Right ventricle myocardium superior (tissue), 1 donor: ENCODE measurements around the gene GATB. TPM values are rescaled to one million over a fixed set of nuclear protein-coding genes. Genes with fewer than 3 reads are reported as not detected.
A peak's percentile ranks its signal among the peaks of the same experiment; 100 is the strongest.
"Not testable (repeated sequence)": the region's sequence is repeated elsewhere in the genome, so short reads cannot be mapped to it uniquely, and the experiment has no call there.

ENCODE experiments used
- ATAC-seq: fragments of 200-7000 bp; cut with Tn5 transposase; one replicate; pipeline ENCODE4 v1.9.1; 2020; ENCODE audit warnings: mild to moderate bottlenecking; ENCODE audit not compliant: poor library complexity
- DNase-seq: peaks from one replicate; pipeline ENCODE4 v3.0.0-alpha.2; 2020
- intact Hi-C: fragments of 100-400 bp; cut with DNase I; formaldehyde crosslinking; loops from one replicate; pipeline ENCODE4 v1.11.2; 2022
- total RNA-seq: library from RNA; stranded (reverse); fragmentation: NEBNext Ultra II Directional; extraction: Animal tissue kit (Norgen Biotek cat#: 25700); gene quantifications from one replicate; pipeline ENCODE4 v1.2.1, GENCODE V29; 2021
- donor health status: DM: no; HTN: yes; CAD: no; lungs with severe emphysema.

GATB gene
- total RNA-seq, 1 donor from 2014 or later = 147 TPM

- DNase-seq = no peak
- intact Hi-C loops = no loop called here
- no peak for ATAC-seq
Observed at GRCh38 chr4:151743894-151744293, 16.9 kb downstream of the GATB start.

- intact Hi-C loops = no loop called here
- ATAC-seq (no peak), DNase-seq (no peak)
Observed at GRCh38 chr4:151743128-151743854, 17.5 kb downstream of the GATB start.

GRCh38 chr4:151738720-151739517, 21.9 kb downstream of the GATB start:
- intact Hi-C loops = no loop called here
- DNase-seq = no peak
- peak; percentile 74 for ATAC-seq

GRCh38 chr4:151736852-151737251, 24.0 kb downstream of the GATB start:
- DNase-seq, ATAC-seq, intact Hi-C loops: not testable (repeated sequence)

- DNase-seq (no peak), ATAC-seq (no peak)
- intact Hi-C loops = no loop called here
Observed at GRCh38 chr4:151736361-151736760, 24.4 kb downstream of the GATB start.

- intact Hi-C loops, DNase-seq, ATAC-seq: not testable (repeated sequence)
Observed at GRCh38 chr4:151731670-151732069, 29.1 kb downstream of the GATB start.

DNA sequence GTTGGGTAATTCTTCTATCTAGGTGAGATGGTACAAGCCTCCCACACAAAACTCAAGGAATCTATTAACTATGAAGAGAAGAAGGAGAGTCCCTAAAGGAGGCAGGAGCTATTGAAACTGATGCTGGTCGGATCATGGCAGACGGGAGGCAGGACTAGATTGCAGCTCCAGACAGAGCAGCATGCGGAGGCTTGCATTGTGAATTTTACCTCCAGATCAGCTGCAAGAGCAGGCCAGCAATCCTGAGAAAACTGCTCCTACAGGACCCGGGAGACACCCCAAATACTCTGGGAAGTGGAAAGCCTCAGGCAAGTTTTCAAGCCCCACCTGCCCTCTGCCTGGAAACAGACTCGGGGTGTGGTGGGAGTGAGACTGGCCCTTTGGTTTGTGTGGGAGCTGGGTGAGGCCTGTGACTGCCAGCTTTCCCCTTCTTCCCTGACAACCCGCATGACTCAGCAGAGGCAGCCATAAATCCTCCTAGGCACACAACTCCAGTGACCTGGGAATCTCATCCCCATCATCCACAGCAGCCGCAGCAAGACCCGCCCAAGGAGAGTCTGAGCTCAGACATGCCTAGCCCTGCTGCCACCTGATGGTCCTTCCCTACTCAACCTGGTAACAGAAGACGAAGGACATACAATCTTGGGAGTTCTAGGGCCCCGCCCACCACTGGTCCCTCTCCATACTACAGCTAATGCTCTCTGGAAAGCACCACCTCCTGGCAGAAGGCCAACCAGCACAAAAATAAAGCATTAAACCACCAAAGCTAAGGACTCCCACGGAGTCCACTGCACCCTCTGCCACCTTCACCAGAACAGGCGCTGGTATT, 30.9 kb downstream of the GATB start:
- intact Hi-C loops = no loop called here
- DNase-seq = no peak
- no peak for ATAC-seq

DNA sequence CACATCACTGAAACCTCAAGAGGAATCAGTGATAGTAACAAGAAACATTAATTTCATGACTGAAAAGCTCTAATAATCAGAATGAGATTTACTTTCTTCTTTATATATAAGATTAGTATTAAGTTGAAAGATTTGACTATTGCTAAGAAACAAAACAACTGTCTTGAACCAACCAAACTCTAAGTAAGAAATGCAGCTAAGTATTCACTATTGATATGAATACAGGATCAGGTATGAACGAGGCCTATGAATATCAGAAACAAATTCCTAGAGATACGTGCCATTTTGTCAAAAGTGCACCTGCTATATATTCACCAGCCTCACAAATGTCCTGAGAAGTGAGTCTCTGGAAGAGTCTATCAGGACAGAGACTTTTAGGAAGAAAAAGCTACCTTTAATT, 32.1 kb downstream of the GATB start:
- intact Hi-C loops = no loop called here
- no peak for DNase-seq
- no peak for ATAC-seq

DNA sequence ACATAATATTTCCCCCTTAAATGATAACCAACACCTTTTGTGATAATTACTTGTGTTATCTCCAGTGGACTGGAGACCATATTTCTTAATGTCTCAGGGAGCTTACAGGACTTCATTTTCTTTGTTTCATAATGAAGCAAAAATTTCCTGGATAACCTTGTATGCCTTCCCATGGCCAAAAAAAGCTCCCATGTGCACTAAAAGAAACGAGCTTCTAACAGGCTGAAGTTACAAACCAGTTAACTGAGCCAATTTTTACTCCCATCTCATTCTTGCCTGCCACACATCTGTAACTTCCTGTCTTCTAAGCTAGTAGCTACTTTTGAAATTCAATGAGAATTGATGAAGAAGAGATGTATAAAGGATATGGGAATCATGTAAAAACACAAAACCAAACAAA, 32.8 kb downstream of the GATB start:
- DNase-seq (no peak), ATAC-seq (no peak)
- intact Hi-C loops = no loop called here

DNA sequence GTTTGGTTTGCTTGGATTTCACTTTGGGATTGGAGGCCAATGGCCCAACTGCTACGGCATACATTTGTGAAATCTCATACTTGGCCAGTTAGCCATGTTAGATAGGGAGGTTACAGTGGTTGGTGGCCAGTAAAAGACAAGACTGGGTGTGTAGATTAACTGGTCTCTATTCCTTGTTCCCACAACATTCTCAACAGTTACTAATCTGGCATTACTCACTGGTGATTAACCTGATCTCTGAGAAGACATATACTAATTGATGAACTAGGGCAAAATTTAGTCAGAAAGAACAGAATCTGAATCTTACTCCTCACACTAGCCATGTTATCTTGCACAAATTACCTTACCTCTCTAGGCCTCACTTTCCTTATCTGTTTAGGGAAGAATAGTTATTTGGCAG, 33.4 kb downstream of the GATB start:
- DNase-seq (no peak), ATAC-seq (no peak)
- intact Hi-C loops = no loop called here

DNA sequence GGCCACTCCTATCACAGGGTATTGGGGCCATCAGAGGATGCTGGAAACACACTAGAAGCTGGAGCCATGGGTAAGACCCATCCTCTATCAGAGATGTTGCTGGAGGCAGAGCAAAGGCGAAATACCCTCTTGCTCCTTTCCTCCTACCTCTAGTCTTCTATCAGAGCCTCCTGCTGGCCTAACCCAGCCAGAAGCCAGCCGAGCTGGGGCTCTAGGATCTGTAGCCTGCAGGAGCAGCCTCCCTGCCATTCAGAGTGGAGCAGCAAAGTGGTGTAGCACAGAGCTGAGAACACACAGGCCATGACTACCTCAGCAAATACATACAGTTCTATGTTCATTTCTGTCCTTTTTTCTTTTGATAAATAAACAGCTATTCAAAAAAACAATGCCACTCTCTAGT, 35.7 kb downstream of the GATB start:
- ATAC-seq (no peak), DNase-seq (no peak)
- intact Hi-C loops = no loop called here

DNA sequence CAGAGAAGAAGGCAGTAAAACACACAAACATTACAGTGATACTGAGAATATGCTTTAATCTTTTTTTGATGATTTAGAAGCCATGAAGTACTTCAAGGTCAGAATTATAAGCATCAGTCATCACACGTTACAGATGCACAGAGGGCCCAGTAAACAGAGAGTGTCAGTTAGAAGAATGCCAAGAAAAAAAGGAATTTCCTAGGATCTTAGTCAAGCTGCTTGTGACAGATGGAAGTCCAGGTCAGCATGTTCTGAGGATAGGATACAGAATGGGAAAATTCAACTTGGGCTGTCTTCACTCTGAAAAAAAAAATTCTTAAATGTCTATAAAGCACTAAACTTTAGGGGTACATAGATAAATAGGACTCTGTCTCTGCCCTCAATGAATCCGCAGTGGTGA, 38.9 kb downstream of the GATB start:
- intact Hi-C loops = no loop called here
- ATAC-seq (no peak), DNase-seq (no peak)

GRCh38 chr4:151721466-151721865, 39.3 kb downstream of the GATB start:
- DNase-seq (no peak), ATAC-seq (no peak)
- intact Hi-C loops = no loop called here

GRCh38 chr4:151719956-151720334, 40.9 kb downstream of the GATB start:
- DNase-seq = no peak
- ATAC-seq = peak; percentile 63
- intact Hi-C loops = no loop called here

DNA sequence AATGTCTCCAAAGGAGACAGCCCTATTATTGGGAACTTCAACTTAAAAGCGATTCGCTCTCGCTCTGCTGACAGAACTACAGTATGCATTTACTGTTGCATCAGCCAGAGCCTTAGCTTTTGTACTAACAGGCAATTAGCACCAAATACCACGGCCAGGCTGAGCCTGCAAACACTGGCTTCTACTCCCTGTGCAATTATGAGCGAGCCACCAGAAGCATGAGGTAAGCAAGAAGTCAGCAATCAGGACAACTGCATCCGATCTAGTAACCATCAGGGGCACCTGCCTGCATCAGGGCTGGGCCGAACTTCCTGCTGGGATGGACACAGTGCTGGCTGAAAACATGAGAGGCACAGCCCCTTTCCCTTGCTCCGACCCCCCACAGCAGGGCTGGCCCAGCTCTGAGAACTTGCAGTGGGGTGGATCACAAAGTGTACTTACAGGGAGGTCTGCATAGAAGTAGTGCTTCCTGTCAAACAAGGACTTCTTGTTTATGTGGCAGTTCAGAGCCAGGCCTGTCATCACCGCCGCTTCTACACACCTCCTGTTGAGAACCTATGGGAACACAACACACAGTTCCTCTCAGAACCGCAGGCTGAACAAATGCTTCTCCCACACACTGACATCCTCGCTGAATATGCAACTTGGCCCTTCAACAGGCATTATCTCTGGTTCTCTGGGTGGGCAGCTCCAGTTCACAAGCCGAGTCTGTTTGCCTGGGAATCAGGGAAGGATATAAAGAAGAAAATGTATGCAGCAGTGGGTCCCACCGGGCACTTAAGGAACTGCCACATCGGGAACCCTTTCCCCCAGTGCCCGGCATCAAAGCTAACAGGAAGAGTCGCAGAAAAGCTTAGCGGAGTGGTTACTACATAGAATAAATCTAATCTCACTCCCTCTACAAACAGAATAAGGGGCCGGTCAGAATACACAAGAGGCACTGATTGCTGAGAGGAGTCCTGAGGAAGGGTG, 41.5 kb downstream of the GATB start:
- DNase-seq = peak; percentile 69
- ATAC-seq = peak; percentile 91
- intact Hi-C loops = no loop called here

DNA sequence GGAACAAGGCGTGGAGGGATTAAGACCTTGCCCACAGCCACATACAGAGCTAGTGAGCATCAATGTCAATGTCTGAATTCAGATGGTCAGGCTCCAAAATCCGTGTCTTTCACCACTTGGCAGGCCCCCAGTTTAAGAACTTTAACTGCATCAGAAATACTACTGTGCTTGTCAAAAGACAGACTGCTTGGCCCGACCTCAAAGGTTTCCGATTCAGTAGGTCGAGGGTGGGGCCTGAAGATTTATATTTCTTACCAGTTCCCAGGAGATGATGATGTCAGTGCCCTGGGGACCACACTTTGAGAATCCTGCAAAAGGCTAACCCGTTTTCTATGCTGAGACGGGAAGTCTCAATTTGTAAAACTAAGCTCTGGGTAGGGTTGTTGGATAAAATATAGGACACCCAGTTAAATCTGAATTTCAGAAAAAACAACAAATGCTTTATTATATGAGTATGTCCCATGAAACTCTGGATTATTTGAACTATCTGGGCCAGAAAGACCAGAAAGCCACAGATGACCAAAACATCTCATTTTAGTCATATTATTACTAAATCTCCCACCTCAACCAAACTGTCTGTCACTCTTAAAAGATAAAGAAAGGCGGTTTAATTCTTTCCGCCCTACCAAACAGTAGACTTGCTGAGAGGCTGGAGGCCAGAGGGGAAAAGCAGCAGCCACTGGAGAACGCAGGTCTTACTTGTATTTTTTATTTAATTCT, 42.7 kb downstream of the GATB start:
- ATAC-seq (no peak), DNase-seq (no peak)
- intact Hi-C loops = no loop called here

DNA sequence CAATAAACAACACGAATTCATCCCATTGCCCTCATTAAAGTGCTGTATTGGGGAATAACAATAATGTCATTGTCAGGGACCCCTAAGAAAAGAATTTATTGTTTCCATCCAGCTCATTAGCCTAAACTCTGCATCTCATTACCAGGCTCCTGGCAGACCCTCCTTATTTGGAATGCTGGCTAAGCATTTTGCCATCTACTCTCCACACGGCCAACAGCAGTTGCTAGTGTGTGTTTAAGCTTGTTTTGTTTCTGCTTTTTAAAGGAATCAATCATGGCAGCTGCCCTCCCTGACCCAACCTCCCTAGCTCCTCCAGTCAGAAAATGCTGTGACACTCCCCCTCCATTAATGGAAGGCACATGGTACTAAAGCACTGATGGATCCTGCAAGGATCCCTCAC, 43.5 kb downstream of the GATB start:
- intact Hi-C loops = no loop called here
- no peak for DNase-seq
- no peak for ATAC-seq

- DNase-seq (no peak), ATAC-seq (no peak)
- intact Hi-C loops = no loop called here
Observed at GRCh38 chr4:151716324-151716723, 44.5 kb downstream of the GATB start.
